HAP-1 (cell line): Measurements from ENCODE around the gene ABCA1.
A peak's percentile ranks its signal among the peaks of the same experiment; 100 is the strongest.

Experiments
- DNase-seq, 2 experiments: peaks; one replicate each; pipeline ENCODE4 v3.0.0-alpha.2; 2016 to 2020; ENCODE audit warnings: low spot score in 2 of 2
- H3K27me3 ChIP-seq: fragments of 250-450 bp; sonication (Bioruptor Pico); 2 replicates; pipeline ENCODE4 v1.5.1; 2020; ENCODE audit warnings: low read depth, mild to moderate bottlenecking, moderate library complexity
- H3K36me3 ChIP-seq: fragments of 250-450 bp; sonication (Bioruptor Pico); replicated peaks from 2 replicates; pipeline ENCODE4 v1.5.1; 2020; ENCODE audit warnings: mild to moderate bottlenecking
- H3K4me1 ChIP-seq: fragments of 250-450 bp; sonication (Bioruptor Pico); 2 replicates; pipeline ENCODE4 v1.5.1; 2020; ENCODE audit warnings: mild to moderate bottlenecking
- H3K4me3 ChIP-seq: fragments of 250-450 bp; sonication (Bioruptor Pico); 2 replicates; pipeline ENCODE4 v1.5.1; 2020; ENCODE audit warnings: mild to moderate bottlenecking, moderate library complexity
- H3K9me3 ChIP-seq: fragments of 250-450 bp; sonication (Bioruptor Pico); 2 replicates; pipeline ENCODE4 v1.5.1; 2020; ENCODE audit warnings: mild to moderate bottlenecking, moderate library complexity
- in situ Hi-C: fragments of 300-500 bp; cut with MboI; formaldehyde crosslinking; loops from 3 replicates; pipeline ENCODE4 v1.14.3; 2020; ENCODE audit warnings: low sequenced_read_pairs, inconsistent platforms, mixed read lengths

The ABCA1 gene

GRCh38 chr9:104794070-104794469 is 133.9 kb downstream of the ABCA1 start:
- H3K27me3 ChIP-seq = no peaks in the 10 kb centered on the region
- in situ Hi-C loops = no loop called here

GRCh38 chr9:104788251-104788650 is 139.7 kb downstream of the ABCA1 start:
- Histone ChIP-seq H3K36me3 (no peaks in the 10 kb centered on the region), H3K27me3 (0 out of 2 replicates have a peak, but pooled peaks cover 2% of the 10 kb centered on the region), H3K9me3 (no peaks in the 10 kb centered on the region), H3K4me3 (no peak overlapping the region), H3K4me1 (no peaks in the 10 kb centered on the region)
- no peak for DNase-seq
- in situ Hi-C loops = no loop called here

More at GRCh38 chr9:104794070-104794469, 133.9 kb downstream of the ABCA1 start:
- Histone ChIP-seq H3K4me3 (no peak overlapping the region), H3K36me3 (no peaks in the 10 kb centered on the region), H3K4me1 (no peaks in the 10 kb centered on the region), H3K9me3 (no peaks in the 10 kb centered on the region)
- DNase-seq = no peak

GRCh38 chr9:104787306-104788015 is 140.5 kb downstream of the ABCA1 start:
- in situ Hi-C loops = no loop called here
- Histone ChIP-seq H3K27me3 (0 out of 2 replicates have a peak, but pooled peaks cover 2% of the 10 kb centered on the region), H3K9me3 (no peaks in the 10 kb centered on the region), H3K36me3 (no peaks in the 10 kb centered on the region), H3K4me3 (no peak overlapping the region), H3K4me1 (no peaks in the 10 kb centered on the region)
- DNase-seq = no peak

GRCh38 chr9:104786293-104786692 is 141.7 kb downstream of the ABCA1 start:
- H3K9me3 ChIP-seq = no peaks in the 10 kb centered on the region
- H3K4me1 ChIP-seq = no peaks in the 10 kb centered on the region
- DNase-seq = no peak
- no peaks in the 10 kb centered on the region for H3K36me3 ChIP-seq
- in situ Hi-C loops = no loop called here
- H3K4me3 ChIP-seq = no peak overlapping the region
- 0 out of 2 replicates have a peak, but pooled peaks cover 2% of the 10 kb centered on the region for H3K27me3 ChIP-seq

- Histone ChIP-seq H3K4me1 (no peaks in the 10 kb centered on the region), H3K4me3 (no peak overlapping the region), H3K9me3 (no peaks in the 10 kb centered on the region), H3K27me3 (0 out of 2 replicates have a peak, but pooled peaks cover 2% of the 10 kb centered on the region), H3K36me3 (no peaks in the 10 kb centered on the region)
- in situ Hi-C loops = no loop called here
- DNase-seq = no peak
Measured at GRCh38 chr9:104784098-104784497, 143.9 kb downstream of the ABCA1 start.

GRCh38 chr9:104783588-104783987 is 144.4 kb downstream of the ABCA1 start:
- in situ Hi-C loops = no loop called here
- no peaks in the 10 kb centered on the region for H3K4me1 ChIP-seq
- no peak for DNase-seq
- H3K9me3 ChIP-seq = no peaks in the 10 kb centered on the region
- H3K36me3 ChIP-seq = no peaks in the 10 kb centered on the region
- no peak overlapping the region for H3K4me3 ChIP-seq
- H3K27me3 ChIP-seq = 0 out of 2 replicates have a peak, but pooled peaks cover 2% of the 10 kb centered on the region

GRCh38 chr9:104780796-104781395 is 147.1 kb downstream of the ABCA1 start:
- peak in 1 of 2 experiments; percentile 39 for DNase-seq
- H3K36me3 ChIP-seq = no peaks in the 10 kb centered on the region
- H3K4me3 ChIP-seq = no peak overlapping the region
- no peaks in the 10 kb centered on the region for H3K27me3 ChIP-seq
- H3K4me1 ChIP-seq = no peaks in the 10 kb centered on the region
- in situ Hi-C loops = no loop called here
- no peaks in the 10 kb centered on the region for H3K9me3 ChIP-seq

- no peaks in the 10 kb centered on the region for H3K36me3 ChIP-seq
- no peaks in the 10 kb centered on the region for H3K9me3 ChIP-seq
- in situ Hi-C loops = loop anchor here (10.0 kb wide), 1 partner anchor 635 kb away; no protein-coding TSS in a partner anchor
Measured at GRCh38 chr9:104779946-104780535, 147.9 kb downstream of the ABCA1 start.

GRCh38 chr9:104779334-104779733 is 148.6 kb downstream of the ABCA1 start:
- in situ Hi-C loops = loop anchor here (10.0 kb wide), 1 partner anchor 635 kb away; no protein-coding TSS in a partner anchor
- DNase-seq = no peak

More at GRCh38 chr9:104779946-104780535, 147.9 kb downstream of the ABCA1 start:
- no peak overlapping the region for H3K4me3 ChIP-seq
- no peak for DNase-seq
- no peaks in the 10 kb centered on the region for H3K27me3 ChIP-seq
- H3K4me1 ChIP-seq = no peaks in the 10 kb centered on the region

GRCh38 chr9:104778802-104779201 is 149.2 kb downstream of the ABCA1 start:
- in situ Hi-C loops = loop anchor here (10.0 kb wide), 1 partner anchor 636 kb away; no protein-coding TSS in a partner anchor
- Histone ChIP-seq H3K9me3 (no peaks in the 10 kb centered on the region), H3K4me3 (no peak overlapping the region)

More at GRCh38 chr9:104779334-104779733, 148.6 kb downstream of the ABCA1 start:
- Histone ChIP-seq H3K9me3 (no peaks in the 10 kb centered on the region), H3K27me3 (no peaks in the 10 kb centered on the region), H3K4me3 (no peak overlapping the region), H3K4me1 (no peaks in the 10 kb centered on the region), H3K36me3 (no peaks in the 10 kb centered on the region)

GRCh38 chr9:104776797-104777196 is 151.2 kb downstream of the ABCA1 start:
- DNase-seq = no peak
- H3K4me1 ChIP-seq = no peaks in the 10 kb centered on the region
- H3K27me3 ChIP-seq = no peaks in the 10 kb centered on the region
- no peaks in the 10 kb centered on the region for H3K9me3 ChIP-seq
- H3K36me3 ChIP-seq = no peaks in the 10 kb centered on the region
- H3K4me3 ChIP-seq = no peak overlapping the region
- in situ Hi-C loops = loop anchor here (10.0 kb wide), 1 partner anchor 638 kb away; no protein-coding TSS in a partner anchor

More at GRCh38 chr9:104778802-104779201, 149.2 kb downstream of the ABCA1 start:
- H3K4me1 ChIP-seq = no peaks in the 10 kb centered on the region
- H3K27me3 ChIP-seq = no peaks in the 10 kb centered on the region
- DNase-seq = no peak
- H3K36me3 ChIP-seq = no peaks in the 10 kb centered on the region

GRCh38 chr9:104775976-104776375 is 152.0 kb downstream of the ABCA1 start:
- DNase-seq = no peak
- H3K4me1 ChIP-seq = no peaks in the 10 kb centered on the region
- in situ Hi-C loops = loop anchor here (10.0 kb wide), 1 partner anchor 639 kb away; no protein-coding TSS in a partner anchor

GRCh38 chr9:104775574-104775936 is 152.4 kb downstream of the ABCA1 start:
- Histone ChIP-seq H3K9me3 (no peaks in the 10 kb centered on the region), H3K36me3 (no peaks in the 10 kb centered on the region), H3K4me3 (no peak overlapping the region), H3K4me1 (no peaks in the 10 kb centered on the region), H3K27me3 (no peaks in the 10 kb centered on the region)
- no peak for DNase-seq
- in situ Hi-C loops = loop anchor here (10.0 kb wide), 1 partner anchor 639 kb away; no protein-coding TSS in a partner anchor

More at GRCh38 chr9:104775976-104776375, 152.0 kb downstream of the ABCA1 start:
- Histone ChIP-seq H3K27me3 (no peaks in the 10 kb centered on the region), H3K36me3 (no peaks in the 10 kb centered on the region), H3K4me3 (no peak overlapping the region), H3K9me3 (no peaks in the 10 kb centered on the region)
